Smooth muscle cell of the brain vasculature (primary cell): ENCODE results near the gene SRC.

ENCODE experiments used
- DNase-seq: peaks from one replicate; pipeline ENCODE4 v3.0.0-alpha.2; 2012; ENCODE audit warnings: low read depth, low spot score

SRC gene

DNA sequence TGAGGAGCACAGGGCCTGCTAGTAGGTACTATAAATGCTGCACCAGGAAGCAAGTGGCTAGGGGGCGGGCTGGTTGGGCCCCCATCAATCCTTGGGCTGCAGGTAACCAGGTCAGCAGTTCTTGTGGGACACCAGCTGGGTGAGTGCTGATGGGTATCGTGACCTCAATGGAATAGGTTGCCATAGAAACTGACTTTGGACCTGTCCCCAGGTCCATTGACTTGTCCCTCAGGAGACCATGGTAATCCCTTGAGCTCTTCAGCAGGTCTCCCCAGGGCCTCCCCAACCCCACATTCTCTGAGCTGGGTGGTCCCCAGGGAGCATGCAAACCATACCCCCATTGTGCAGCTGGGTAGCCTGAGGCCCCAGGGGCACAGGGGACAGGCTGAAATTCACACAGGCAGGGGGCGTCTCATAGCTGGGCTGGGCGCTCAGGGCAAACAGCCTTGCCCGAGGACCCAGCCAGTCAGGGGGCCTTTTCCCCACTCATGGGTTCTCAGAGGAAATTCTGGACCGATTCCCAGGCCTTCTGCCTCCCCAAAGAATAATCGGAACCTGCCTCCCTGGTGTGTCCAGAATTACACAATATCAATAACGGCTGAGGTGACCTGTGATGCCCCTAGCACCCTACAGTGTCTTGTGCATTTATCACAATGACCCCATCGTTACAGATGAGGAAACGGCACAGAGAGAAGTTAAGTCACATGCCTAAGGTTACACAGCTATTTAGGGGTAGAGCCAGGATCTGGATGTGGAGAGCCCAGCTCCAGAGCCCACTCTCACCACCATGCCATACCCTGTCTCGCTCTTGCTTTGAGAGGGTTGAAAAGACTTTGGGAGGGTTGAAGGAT is 35.9 kb downstream of the SRC start:
- no peak for DNase-seq

DNA sequence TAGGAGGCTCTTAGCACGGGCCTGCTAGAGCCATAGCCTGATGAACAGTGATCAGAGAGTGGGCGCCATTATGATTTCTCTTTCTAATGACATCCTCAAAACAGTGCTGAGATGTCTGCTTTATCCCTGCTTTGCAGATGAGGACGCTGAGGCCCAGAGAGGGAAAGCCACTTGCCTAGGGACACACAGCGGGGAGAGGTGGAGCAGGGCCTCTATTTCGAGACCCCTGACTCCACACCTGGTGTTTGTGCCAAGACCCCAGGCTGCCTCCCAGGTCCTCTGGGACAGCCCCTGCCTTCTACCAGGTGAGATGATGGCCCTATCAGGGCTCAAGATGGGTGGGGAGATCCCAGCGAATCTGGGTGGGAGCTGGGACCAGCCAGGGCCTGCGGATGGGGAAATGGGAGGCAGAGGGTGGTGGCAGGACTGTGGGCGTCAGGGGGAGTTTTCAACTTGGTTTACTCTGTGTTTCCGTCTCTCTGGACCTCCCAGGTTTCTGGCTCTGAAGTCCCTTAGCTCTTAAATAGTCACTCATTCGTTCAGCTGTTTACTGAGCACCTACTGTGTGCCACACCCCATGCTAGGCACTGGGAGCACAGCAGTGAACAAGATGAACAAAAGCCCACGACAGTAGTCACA is 36.7 kb downstream of the SRC start:
- no peak for DNase-seq

DNA sequence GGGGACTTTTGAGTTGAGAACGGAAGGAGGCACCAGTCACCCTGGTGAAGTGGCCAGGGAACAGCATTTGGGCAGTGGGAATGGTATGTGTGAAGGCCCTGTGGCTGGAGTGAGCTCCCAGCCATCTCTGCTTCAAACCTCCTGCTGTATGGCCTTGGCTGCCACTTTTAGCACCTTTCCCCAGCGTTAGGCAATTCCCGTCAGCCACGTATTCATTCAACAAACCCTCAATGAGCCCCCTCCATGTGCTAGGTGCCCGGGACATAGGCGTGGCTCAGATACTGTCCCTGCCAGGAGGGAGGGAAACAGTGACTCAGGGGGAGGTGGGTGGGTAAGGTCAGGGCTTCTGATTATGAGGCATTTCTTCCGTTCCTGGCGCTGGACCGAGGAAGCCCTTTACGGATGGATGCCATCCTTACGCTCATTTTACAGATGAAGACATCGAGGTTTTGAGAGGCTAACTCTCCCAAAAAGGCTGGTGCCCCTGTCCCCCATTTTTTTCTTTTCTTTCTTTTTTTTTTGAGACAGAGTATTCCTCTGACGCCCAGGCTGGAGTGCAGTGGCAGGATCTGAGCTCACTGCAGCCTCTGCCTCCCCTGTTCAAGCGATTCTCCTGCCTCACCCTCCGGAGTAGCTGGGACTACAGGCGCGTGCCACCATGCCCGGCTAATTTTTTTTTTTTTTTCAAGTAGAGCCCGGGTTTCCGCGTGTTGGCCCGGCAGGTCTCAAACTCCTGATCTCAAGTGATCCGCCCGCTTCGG is 37.5 kb downstream of the SRC start:
- DNase-seq: no peak

DNA sequence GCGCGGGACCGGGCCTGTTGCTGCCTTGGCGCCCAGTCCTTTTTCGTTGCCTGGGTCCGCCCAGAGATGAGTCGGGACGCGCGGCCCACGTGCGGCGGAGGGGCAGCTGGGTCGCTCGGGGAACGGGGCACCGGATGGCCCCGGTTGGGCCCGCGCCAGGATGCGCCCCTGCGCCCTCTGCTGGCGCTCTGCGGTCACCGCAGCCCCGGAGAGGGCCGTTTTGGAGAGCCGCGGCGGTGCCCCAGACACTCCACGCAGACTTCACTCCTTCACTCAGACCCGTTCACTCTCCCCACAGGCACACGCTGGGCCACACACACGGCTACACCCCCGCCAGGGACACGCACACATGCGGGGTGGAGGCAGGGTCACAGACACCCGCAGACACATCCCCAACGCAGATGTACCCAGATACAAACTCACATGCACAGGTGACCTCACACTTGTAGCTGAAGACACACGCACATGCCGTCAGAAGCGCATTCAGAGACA is 38.8 kb downstream of the SRC start:
- DNase-seq: no peak

DNA sequence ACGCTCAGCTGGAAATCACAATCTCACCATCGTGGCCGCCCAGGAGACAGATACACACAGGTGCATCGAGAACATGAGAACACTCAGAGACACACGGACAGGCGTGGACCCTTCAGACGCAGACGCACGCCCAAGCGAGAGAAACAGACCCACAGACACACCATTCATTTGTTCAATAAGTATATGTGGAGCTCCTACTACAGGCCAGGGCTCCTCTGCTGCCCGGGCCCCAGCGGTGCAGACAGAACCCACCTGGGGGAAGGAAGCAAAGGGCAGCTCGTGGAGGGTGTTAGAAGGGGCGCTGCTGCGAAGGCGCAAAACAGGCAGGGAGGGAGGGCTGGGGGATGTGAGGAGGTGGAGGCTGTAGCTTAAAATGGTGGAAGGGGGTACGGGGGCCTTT is 39.2 kb downstream of the SRC start:
- no peak for DNase-seq

DNA sequence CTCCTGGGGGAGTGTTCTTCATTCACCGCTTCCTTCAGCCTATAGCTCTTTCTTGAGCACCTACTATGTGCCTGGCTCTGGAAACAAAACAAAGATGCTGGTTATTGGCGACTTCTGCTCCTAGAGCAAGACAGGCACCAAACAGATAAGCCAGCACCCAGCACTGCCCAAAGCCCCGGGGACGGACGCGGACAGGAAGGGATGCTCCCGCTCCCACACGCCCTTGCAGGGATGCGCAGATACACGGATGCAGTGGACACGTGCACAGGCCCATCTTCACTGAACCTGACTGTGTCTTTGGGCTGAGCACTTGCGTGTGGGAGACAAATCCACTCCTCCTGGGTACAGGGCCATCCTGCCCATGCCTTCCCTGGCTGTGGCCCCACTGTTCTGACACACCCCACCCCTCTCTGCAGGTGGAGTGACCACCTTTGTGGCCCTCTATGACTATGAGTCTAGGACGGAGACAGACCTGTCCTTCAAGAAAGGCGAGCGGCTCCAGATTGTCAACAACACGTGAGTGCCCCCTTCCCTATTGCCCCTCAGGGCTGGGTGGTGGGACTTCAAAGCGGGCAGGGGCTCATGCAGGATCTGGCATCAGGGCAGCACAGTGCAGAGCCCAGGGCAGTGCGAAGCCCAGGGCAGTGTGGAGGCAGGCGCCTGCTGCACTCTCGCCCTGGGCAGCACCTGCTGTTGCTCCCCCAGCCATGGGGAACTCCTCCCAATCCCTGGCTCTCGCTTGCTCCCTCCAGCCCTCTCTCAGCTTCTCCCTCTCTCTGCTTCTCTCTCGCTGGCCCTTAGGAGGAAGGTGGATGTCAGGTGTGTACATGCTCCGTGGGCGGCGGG is 39.9 kb downstream of the SRC start:
- DNase-seq: no peak

DNA sequence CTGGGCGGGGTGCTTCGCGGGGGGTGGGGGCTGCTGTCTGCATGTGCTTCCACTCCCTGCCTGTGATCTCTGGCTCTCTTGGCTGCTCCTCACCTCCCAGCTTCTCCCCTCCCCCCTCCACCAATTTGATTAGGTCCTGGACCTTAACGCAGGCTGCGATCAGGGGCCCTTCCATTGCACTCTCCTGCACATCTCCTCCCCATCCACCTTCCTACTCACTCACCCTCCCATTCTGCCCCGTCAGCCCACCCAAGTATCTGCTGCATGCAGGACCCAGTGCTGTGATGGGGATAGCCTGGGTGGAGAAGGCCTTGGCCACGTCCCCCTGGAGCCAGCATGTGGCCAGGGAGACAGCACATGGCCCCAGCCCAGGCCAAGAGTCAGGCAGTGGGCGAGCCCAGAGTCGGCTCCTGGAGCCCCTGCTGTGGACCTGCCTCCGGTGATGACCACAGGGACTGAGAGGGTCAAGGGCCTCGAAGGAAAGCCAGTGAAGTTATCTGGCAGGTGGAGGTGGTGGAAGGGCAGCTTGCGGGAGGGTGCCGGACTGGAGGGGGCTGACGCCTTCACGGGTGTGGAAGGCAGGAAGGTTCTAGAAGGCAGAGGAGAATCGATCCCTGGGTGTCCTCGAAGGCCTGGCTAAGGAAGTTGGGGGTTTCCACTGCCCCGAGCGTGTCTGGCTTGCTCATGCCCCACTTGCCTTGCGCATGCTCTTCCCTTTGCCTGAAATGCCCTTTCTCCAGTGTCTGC is 40.7 kb downstream of the SRC start:
- DNase-seq: no peak

DNA sequence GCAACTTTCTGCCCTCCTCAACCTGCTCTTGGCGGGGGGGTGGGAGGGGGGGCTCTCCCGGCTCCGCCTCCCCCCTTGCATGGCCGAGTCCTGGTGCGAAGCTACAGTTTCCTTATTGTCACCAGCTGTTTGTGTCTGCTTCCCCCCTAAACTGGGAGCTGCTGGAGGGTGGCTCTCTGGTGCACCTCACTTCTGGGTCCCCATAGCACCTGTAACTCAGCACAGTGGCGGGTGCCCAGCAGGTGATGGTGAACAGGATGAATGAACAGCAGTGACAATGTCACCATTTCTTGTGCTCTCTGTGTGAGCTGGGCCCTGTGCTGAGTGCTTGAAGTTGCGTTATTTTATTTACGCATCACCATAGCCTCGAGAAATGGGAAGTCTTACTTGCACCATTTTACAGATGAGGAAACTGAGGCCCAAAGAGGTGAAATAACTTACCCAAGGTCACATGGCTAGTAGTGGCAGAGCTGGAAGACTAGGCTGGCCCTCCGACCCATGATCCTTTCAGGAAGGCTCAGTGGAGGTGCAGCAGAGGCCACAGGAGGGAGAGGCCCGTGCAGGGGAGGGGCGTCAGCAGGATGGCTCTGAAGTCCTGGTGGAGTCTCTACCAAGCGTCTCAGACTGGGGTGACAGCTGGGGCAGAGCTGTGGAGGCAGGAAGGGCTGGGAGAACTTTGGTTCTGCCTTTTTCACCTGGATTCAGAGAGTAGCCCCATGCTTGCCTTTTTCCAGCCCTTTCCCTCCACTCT is 41.8 kb downstream of the SRC start:
- DNase-seq: no peak

DNA sequence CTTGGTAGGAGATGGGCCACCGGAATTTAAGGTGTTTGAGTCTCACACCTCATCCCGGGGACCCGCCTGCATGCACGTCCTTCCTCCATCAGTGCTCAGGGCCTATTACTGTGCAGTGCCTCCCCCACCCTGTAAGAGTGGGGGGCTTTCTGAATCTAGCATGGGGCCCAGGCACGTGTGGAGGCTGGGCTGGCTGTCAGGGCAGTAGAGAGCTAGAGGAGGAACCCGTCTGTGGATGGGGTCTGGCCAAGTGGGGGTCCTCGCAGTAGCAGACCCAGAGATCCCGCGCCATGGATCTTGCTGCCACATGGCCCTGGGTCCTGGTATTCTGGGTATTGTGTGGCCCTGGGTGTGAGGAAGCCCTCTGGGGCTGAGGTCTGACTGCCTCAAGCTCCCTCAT is 42.9 kb downstream of the SRC start:
- no peak for DNase-seq

DNA sequence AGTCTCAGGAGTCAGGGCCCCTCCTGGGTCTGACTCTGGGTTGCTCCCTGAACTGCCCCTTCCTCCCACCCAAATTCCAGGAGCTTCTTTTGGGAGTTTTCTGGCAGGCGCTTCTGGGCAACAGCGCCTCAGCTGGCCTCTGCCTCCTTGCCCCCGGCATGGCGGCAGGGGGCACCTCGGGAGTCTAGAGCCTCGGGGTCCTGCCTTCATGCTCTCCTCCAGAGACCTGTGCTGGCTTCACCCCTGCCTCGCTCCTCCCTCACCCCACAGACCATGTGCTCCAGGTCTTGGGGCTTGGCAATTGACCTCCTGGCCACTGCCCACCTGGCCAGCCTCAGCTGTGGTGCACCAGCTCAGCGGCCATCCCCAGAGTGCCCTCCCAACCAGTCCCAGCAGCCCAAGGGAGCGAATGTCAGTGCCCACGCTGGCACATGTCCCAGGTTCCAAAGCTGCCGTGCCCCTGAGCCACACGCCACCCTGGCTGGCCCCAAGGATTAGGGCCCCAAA is 43.4 kb downstream of the SRC start:
- no peak for DNase-seq

DNA sequence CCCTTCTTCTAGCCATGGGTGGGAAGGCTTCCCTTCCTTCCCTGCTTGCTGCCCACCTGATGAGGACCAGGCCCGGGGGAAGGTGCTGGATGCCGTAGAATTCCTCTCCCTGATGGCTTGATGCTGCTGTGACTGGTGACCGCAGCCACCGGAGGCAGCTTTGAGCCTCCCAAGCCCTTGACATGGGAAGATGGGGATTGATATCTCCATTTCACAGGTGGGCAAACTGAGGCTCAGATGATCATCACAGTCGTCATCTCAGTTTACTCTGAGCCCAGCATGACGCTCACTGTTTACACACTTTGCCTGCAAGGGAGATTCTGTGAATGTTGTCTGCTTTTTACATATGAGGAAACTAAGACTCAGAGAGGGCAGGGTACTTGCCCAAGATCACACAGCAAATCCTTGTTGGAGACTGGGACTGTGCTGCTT is 43.9 kb downstream of the SRC start:
- no peak for DNase-seq

DNA sequence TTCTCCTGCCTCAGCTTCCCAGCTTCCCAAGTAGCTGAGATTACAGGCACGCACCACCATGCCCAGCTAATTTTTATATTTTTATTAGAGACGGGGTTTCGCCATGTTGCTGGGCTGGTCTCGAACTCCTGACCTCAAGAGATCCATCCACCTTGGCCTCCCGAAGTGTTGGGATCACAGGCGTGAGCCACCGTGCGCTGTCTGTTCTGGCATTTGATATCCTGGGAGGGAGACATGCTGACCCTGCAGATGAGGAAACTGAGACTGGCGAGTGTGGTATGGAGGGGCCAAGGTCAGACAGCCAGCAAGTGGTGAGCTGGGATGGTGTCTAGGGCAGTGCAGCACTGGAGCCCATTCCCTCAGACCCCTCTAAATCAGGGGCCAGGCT is 44.6 kb downstream of the SRC start:
- DNase-seq: no peak

DNA sequence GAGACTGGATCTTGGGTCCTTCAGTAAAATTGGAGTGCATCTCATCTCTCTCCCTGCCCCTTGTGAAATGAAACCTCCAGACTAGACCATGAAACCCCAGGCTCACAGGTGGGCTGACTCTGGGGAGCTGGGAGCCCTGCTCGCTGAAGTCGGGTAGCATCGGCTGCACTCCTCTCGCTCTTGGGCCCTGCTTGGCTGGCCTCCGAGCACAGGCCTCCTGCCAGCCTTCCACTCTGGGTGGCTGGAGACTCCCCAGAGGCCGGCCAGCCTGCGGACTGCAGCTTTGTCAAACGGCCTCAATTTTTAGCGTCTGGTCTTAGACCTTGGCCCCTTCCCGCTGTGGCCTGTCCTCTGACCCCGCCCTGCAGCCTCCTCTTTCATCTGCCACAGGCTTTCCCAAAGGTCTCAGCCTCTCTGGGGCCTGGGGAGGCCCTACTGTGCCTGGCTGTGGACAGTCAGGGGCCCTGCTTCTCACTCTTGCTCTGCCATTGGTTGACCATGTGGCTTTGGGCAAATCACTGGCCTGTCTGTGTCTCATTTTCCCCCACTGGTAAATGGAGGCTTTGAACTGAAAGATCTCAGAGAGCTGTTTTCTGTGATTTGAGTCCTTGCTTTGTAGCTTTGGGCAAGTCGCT is 45.1 kb downstream of the SRC start:
- DNase-seq: no peak

DNA sequence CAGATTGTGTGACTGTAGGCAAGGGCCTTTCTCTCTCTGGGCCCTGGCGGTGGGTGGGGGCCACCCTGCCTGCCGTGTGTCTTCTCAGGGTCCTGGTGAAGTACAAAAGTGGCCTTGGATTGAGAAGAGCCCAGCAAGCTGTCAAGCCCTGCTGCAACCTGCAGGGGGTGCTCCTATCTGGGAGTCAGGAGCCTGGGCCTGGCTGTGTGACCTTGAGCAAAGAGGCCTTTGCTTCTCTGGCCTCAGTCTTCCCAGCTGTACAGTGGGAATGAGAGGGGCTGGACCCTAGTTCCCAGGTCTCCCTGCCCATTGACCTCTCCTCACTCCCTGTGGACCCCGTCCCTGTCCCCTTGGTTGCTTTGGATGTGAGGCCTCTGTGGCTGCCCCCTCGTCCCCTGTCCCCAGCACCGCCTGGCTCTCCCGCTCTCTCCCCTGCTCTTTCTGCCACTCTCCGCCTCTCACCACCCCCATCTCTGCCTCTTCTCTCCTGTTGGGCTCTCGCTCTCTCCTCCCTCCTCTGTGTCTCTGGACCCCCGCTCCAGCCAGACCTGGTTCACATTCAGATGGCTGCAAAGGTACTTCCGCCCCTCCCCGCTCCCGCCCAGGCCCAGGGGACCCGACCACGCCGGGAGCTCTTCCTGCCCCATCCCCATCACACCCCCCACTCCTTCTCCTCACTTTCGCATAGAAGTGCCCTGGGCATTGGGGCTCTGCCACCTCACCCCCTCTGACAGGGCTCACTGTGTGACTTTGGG is 46.7 kb downstream of the SRC start:
- no peak for DNase-seq

DNA sequence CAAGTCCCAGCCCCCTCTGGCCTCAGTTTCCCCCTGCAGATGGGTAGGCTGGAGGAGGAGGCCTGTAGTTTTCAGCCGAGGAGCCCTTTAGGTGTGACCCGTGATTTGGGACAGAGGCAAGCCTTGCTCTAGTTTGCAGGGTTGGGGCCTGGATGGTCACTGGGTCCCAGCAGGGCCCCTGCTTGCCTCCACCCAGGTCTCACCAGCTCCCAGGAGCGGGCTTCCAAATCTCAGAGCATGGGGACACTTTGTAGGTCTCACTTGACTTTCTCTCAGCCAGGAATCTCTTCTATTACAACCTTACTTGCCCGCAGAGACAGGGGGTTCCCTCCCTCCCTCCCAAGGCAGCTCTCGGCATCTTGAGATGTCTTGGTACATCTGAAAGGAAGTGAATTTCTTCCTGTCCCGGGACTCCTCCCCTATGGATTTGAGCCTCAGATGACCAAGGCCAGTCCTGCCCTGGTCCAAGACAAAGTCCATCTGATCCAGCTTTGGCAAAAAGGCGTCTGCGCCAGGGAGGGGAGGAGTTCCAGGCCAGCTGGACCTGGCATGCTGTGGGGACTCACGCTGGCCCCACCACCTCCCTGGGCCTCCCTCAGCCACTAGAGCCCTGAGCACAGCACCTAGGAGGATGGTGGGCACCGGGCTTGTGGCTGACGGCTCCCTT is 47.4 kb downstream of the SRC start:
- DNase-seq: no peak

DNA sequence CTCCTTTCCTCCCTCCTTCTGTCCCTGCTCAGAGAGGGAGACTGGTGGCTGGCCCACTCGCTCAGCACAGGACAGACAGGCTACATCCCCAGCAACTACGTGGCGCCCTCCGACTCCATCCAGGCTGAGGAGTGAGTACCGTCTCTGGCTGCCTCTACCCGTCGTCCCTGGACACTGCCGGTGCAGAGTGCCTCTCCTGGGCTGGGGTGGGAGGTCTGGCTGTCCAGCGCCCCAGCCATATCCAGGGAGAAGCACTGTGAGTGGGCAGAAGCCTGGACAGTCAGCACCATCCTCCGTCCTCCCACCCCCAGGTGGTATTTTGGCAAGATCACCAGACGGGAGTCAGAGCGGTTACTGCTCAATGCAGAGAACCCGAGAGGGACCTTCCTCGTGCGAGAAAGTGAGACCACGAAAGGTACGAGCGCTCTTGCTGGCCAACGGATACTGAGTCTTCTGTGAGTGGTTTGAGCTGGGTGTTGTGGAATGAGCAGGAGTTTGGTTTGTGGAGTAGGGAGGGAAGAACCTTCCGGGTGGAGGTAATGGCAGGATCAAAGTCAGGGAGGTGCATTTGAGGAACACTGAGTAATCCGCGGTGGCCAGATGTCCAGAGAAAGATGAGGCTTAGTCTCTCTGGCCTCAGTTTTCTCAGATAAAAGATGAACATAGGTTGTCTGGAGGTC is 48.1 kb downstream of the SRC start:
- no peak for DNase-seq
